Panc1 (cell line): ENCODE measurements around the gene TBC1D21.

Source experiments
- TF ChIP-seq, protein P1 (sequence below), 2 experiments: IDR thresholded peaks; 2 replicates each; pipeline ENCODE4 v1.6.1; 2011 to 2012; ENCODE audit warnings: low read depth in 2 of 2, control low read depth in 1 of 2, low read length in 1 of 2, mild to moderate bottlenecking in 1 of 2, moderate library complexity in 1 of 2; ENCODE audit not compliant: insufficient read depth in 1 of 2
- TF ChIP-seq, protein P2 (sequence below): fragments of 450-650 bp; IDR thresholded peaks from 2 replicates; pipeline ENCODE4 v1.5.1; 2017; ENCODE audit warnings: mild to moderate bottlenecking

DNA sequence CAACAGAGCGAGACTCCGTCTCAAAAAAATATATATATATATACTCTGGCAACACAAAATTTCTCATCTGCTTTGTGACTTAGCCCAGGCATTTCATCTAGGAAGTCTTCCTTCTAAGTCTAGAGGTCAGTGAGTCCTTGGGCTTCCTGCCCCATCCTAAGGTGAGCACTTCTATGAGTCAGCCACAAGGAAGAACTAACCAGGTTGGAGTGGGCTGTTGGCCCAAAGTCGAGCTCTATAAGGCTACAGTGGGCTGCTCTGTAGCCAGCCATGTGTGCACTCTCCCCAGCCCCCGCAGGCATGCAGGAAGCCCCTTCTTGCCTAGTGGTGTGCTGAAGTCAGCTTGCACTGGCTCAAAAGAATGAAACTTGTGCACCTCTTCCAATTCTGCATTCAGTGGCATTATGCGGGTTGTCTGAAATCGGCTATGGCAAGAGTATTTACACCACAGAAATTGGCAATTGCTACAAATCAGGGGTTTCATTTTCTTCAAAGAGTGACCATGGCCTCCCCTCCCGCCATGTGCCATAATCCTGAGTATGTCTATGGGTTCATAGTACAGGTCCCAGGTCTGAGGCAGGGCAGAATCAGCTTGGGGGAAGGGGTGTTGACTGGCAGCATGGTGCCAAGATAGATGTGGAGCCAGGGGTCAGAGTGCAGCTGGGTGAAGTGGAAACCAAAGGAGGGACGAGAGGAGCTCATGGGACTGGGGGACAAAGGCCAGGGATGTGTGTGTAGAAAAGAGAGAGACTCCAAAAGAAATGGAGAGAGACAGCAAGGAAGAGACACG is 30.9 kb downstream of the TBC1D21 start:
- TF ChIP-seq, protein P1, sequence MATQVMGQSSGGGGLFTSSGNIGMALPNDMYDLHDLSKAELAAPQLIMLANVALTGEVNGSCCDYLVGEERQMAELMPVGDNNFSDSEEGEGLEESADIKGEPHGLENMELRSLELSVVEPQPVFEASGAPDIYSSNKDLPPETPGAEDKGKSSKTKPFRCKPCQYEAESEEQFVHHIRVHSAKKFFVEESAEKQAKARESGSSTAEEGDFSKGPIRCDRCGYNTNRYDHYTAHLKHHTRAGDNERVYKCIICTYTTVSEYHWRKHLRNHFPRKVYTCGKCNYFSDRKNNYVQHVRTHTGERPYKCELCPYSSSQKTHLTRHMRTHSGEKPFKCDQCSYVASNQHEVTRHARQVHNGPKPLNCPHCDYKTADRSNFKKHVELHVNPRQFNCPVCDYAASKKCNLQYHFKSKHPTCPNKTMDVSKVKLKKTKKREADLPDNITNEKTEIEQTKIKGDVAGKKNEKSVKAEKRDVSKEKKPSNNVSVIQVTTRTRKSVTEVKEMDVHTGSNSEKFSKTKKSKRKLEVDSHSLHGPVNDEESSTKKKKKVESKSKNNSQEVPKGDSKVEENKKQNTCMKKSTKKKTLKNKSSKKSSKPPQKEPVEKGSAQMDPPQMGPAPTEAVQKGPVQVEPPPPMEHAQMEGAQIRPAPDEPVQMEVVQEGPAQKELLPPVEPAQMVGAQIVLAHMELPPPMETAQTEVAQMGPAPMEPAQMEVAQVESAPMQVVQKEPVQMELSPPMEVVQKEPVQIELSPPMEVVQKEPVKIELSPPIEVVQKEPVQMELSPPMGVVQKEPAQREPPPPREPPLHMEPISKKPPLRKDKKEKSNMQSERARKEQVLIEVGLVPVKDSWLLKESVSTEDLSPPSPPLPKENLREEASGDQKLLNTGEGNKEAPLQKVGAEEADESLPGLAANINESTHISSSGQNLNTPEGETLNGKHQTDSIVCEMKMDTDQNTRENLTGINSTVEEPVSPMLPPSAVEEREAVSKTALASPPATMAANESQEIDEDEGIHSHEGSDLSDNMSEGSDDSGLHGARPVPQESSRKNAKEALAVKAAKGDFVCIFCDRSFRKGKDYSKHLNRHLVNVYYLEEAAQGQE (IDR thresholded peaks at IDR 0.05; ENCODE audit: insufficient read depth in 1 of 2, low read depth in 2 of 2, low read length in 1 of 2), result no peak
- TF ChIP-seq, protein P2, sequence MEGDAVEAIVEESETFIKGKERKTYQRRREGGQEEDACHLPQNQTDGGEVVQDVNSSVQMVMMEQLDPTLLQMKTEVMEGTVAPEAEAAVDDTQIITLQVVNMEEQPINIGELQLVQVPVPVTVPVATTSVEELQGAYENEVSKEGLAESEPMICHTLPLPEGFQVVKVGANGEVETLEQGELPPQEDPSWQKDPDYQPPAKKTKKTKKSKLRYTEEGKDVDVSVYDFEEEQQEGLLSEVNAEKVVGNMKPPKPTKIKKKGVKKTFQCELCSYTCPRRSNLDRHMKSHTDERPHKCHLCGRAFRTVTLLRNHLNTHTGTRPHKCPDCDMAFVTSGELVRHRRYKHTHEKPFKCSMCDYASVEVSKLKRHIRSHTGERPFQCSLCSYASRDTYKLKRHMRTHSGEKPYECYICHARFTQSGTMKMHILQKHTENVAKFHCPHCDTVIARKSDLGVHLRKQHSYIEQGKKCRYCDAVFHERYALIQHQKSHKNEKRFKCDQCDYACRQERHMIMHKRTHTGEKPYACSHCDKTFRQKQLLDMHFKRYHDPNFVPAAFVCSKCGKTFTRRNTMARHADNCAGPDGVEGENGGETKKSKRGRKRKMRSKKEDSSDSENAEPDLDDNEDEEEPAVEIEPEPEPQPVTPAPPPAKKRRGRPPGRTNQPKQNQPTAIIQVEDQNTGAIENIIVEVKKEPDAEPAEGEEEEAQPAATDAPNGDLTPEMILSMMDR, result no peak
